Measurements from ENCODE around the gene UBC.

DNA sequence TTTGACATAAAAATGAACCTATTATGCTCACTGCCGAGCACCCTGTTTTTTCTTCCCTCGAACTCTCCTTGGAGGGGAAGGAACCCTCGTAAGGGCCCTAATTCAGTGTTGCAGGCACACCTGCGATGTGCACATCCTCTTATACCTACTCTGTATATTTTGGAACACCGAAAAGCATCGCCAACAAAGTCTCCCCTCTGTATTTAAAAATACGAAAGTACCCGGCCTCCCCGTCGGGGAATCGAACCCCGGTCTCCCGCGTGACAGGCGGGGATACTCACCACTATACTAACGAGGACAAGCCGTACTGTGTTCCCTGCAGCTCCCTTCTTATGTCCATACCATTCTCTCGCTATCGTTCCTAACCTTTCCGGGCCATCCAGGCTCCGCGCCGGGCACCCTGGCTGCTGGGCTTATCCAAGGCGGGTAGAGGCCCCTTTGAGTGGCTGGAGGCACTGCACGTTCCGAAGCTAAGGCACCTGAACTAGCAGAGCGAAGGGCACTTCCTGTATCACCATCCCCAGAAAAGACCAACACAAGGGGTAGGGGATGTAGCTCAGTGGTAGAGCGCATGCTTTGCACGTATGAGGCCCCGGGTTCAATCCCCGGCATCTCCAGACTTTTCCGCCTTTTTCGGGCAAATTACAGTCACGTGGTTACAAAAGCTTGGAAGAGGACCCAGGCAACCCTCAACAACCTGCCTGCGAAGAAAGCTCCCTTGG is 25.1 kb upstream of the UBC start:
- TF ChIP-seq, protein P1, sequence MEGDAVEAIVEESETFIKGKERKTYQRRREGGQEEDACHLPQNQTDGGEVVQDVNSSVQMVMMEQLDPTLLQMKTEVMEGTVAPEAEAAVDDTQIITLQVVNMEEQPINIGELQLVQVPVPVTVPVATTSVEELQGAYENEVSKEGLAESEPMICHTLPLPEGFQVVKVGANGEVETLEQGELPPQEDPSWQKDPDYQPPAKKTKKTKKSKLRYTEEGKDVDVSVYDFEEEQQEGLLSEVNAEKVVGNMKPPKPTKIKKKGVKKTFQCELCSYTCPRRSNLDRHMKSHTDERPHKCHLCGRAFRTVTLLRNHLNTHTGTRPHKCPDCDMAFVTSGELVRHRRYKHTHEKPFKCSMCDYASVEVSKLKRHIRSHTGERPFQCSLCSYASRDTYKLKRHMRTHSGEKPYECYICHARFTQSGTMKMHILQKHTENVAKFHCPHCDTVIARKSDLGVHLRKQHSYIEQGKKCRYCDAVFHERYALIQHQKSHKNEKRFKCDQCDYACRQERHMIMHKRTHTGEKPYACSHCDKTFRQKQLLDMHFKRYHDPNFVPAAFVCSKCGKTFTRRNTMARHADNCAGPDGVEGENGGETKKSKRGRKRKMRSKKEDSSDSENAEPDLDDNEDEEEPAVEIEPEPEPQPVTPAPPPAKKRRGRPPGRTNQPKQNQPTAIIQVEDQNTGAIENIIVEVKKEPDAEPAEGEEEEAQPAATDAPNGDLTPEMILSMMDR (conservative IDR thresholded peaks at IDR 0.05; ENCODE audit: low read depth, low read length), result no peak
- no peak for TF ChIP-seq POLR2A (IDR thresholded peaks at IDR 0.05; ENCODE audit: low read depth, low read length)
- peak; percentile 62; the same call in 1 of the 2 replicates for TF ChIP-seq MXI1 (IDR thresholded peaks at IDR 0.05; ENCODE audit: borderline replicate concordance, low read depth, low read length)
- 0 out of 2 replicates have a peak, but pooled peaks have one; percentile 10 for TF ChIP-seq NFE2L2 (IDR thresholded peaks at IDR 0.05; ENCODE audit: low read depth, low read length)
- no peak; the same call in 1 of the 2 replicates for TF ChIP-seq CHD1 (IDR thresholded peaks at IDR 0.05; ENCODE audit: low read depth, low read length)
- TF ChIP-seq RAD21 (IDR thresholded peaks at IDR 0.05; ENCODE audit: low read length), result no peak
- no peak for TF ChIP-seq RCOR1 (IDR thresholded peaks at IDR 0.05; ENCODE audit: insufficient replicate concordance, low read length)
- peak; percentile 69; the same call in 1 of the 2 replicates for TF ChIP-seq MAZ (IDR thresholded peaks at IDR 0.05; ENCODE audit: borderline replicate concordance, low read depth, low read length)
- TF ChIP-seq, protein P2, sequence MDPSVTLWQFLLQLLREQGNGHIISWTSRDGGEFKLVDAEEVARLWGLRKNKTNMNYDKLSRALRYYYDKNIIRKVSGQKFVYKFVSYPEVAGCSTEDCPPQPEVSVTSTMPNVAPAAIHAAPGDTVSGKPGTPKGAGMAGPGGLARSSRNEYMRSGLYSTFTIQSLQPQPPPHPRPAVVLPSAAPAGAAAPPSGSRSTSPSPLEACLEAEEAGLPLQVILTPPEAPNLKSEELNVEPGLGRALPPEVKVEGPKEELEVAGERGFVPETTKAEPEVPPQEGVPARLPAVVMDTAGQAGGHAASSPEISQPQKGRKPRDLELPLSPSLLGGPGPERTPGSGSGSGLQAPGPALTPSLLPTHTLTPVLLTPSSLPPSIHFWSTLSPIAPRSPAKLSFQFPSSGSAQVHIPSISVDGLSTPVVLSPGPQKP (IDR thresholded peaks at IDR 0.05; ENCODE audit: borderline replicate concordance, low read depth, low read length), result no peak
